ENCODE data around the gene CHST12.

CHST12 gene

DNA sequence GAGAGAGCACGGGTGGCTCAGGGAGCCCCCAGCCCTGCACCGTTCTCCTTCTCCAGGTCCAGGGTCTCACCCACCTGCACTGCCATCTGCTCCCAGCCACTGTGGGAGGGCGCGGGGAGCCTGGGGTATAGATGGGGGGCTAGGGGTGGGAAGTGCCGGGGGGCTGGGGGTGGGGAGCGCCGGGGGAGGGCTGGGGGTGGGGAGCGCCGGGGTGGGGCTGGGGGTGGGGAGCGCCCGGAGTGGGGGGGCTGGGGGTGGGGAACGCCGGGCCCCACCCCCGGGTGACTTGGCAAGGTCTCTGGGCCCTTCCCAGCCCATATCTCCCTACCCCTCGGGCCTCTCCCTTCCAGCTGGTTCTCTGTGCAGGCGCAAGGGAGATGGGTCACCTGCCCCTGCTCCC lies 72.9 kb downstream of the CHST12 start, which contains the start of gene GRIFIN:
TSS of gene GRIFIN (minus strand) at position 101 of the 400 bp plus-strand sequence. CDS start at position 86, 15 bp downstream.
- no peak within 1 kb of the TSS for H3K4me3 ChIP-seq (ENCODE audit: low read depth, low read length)
- no peak for DNase-seq (ENCODE audit: low read depth)

GRCh38 chr7:2476776-2477446 lies 73.5 kb downstream of the CHST12 start:
- H3K4me3 ChIP-seq (ENCODE audit: low read depth, low read length), result no peak overlapping the region
- no peak for TF ChIP-seq CTCF (IDR thresholded peaks at IDR 0.05; ENCODE audit: control insufficient read depth, extremely low read depth, insufficient read depth)
- no peak for DNase-seq (ENCODE audit: low read depth)

More for the DNA sequence above, 72.9 kb downstream of the CHST12 start, which contains the start of gene GRIFIN:
- no peak for TF ChIP-seq CTCF (IDR thresholded peaks at IDR 0.05; ENCODE audit: control insufficient read depth, extremely low read depth, insufficient read depth)

GRCh38 chr7:2477447-2478398 lies 74.3 kb downstream of the CHST12 start:
- H3K4me3 ChIP-seq (ENCODE audit: low read depth, low read length), result no peak overlapping the region
- no peak for DNase-seq (ENCODE audit: low read depth)
- peak; percentile 84 for TF ChIP-seq CTCF (IDR thresholded peaks at IDR 0.05; ENCODE audit: control insufficient read depth, extremely low read depth, insufficient read depth)

DNA sequence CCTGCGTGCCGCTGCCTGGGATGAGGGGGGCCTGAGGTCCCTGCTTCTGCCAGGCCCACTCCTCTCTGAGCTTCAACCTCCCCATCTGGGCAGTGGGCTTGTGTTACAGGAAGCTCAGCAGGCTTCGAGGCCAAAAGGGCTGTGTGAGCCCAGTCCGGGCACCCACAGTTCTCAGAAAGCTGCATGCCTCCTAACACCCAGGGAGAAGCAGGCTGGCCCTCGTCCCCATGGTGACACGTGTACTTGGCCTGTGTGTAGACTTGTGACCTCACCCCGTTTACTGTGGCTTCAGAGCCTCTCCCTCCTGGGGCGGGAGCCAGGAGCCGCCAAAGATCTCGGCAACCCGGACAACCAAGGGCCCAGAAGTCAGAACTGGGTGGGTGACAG lies 75.0 kb downstream of the CHST12 start:
- no peak for TF ChIP-seq CTCF (IDR thresholded peaks at IDR 0.05; ENCODE audit: control insufficient read depth, extremely low read depth, insufficient read depth)
- DNase-seq (ENCODE audit: low read depth), result peak; percentile 76
- H3K4me3 ChIP-seq (ENCODE audit: low read depth, low read length), result no peak overlapping the region

- no peak for DNase-seq (ENCODE audit: low read depth)
- TF ChIP-seq CTCF (IDR thresholded peaks at IDR 0.05; ENCODE audit: control insufficient read depth, extremely low read depth, insufficient read depth), result no peak
- no peak overlapping the region for H3K4me3 ChIP-seq (ENCODE audit: low read depth, low read length)
Observed at GRCh38 chr7:2478800-2479199, 75.4 kb downstream of the CHST12 start.

GRCh38 chr7:2479276-2480069 lies 76.1 kb downstream of the CHST12 start:
- no peak overlapping the region for H3K4me3 ChIP-seq (ENCODE audit: low read depth, low read length)
- no peak for DNase-seq (ENCODE audit: low read depth)
- no peak for TF ChIP-seq CTCF (IDR thresholded peaks at IDR 0.05; ENCODE audit: control insufficient read depth, extremely low read depth, insufficient read depth)

Data from LNCaP clone FGC (cell line).